ENCODE data around the gene LRRFIP1.
"Not testable (repeated sequence)": the region's sequence is repeated elsewhere in the genome, so short reads cannot be mapped to it uniquely, and the experiment has no call there.

Gene LRRFIP1

DNA sequence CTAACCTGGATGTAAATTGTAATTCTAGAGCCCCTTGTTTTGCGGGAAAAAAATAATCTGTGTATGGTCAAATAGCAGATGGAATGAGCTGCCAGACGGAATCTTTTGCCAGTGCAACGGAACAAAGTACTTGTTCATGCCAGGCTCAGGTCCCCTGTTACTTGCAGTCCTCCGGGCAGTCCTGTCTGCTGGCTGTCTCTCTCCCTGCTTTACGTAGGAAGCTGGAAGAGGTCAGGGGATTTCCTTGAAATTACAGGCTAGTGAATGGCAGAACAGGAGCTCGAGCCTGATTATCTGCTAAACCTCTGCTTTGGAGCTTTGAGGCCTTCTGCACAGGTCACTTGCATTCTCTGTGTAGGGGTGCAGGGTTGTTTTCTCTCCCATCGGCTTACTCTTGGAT, 54.8 kb downstream of the LRRFIP1 start:
- no peaks in the 10 kb centered on the region for H3K36me3 ChIP-seq
- H3K27ac ChIP-seq: no peak overlapping the region
- no peak for TF ChIP-seq CTCF (IDR thresholded peaks at IDR 0.05; ENCODE audit: low read depth, low read length)
- H3K9me3 ChIP-seq (ENCODE audit: severe bottlenecking): no peaks in the 10 kb centered on the region
- DNase-seq: no peak
- no peak overlapping the region for H3K4me3 ChIP-seq (ENCODE audit: low read depth, low read length)
- no peaks in the 10 kb centered on the region for H3K27me3 ChIP-seq (ENCODE audit: insufficient read depth, low read depth, severe bottlenecking)

DNA sequence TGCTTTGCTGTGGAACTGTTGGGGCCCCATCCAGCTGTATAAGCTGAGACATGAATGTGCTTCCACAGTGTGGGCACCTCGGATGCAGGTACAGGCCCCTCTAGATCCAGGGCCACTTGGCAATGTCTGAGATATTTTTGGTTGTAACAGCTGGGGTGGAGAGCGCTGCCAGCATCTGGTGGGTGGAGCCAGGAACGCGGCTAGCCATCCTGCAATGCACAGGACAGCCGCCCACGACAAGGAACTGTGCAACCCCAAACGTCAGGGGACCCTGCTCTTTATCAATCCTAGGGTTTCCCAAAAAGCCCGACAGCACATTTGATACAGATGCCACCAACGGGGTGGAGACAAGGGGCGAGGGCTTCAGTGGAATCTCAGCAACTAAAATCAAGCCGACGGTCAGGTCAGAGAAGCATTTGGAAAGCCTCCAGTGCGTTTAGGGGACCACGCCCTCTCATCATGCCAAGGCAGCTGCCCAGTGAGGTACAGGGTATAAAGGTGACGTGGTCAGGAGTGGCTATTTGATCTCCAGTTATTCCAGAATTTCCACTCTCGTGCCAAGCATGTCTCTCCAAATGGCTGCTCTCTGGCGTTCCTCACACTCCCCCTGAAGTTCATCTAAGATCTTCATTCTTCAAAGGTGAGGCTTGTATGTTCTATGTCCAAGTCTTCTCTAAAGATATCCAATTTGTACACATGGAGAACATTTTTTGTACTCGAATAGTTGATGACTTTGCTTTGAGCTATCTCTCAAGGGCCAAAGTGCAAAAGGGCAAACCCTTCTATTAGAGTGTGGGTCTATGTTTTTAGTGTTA, 55.7 kb downstream of the LRRFIP1 start:
- no peaks in the 10 kb centered on the region for H3K36me3 ChIP-seq
- H3K27me3 ChIP-seq (ENCODE audit: insufficient read depth, low read depth, severe bottlenecking): no peaks in the 10 kb centered on the region
- no peak for DNase-seq
- TF ChIP-seq CTCF (IDR thresholded peaks at IDR 0.05; ENCODE audit: low read depth, low read length): no peak
- no peaks in the 10 kb centered on the region for H3K9me3 ChIP-seq (ENCODE audit: severe bottlenecking)
- no peak overlapping the region for H3K27ac ChIP-seq
- H3K4me3 ChIP-seq (ENCODE audit: low read depth, low read length): no peak overlapping the region

DNA sequence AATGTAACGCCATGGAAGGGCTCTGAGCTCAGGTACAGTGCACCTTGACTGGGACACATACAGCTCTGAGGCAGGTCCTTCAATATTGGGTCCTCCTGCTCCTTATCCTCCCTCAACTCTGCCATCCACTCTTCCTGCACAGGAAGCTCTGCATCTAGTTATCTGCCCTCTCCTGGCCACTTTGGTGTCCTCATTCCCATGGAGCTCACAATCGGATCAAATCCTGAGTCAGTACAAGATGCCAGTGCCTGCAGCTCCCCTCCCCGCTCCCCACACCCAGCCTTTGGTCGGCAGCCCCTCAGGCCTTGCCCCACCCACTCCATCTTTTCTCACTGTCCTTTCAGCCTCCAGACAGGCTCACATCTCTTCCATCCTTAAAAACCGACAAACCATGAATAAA, 58.0 kb downstream of the LRRFIP1 start:
- H3K4me3 ChIP-seq (ENCODE audit: low read depth, low read length): no peak overlapping the region
- no peaks in the 10 kb centered on the region for H3K27me3 ChIP-seq (ENCODE audit: insufficient read depth, low read depth, severe bottlenecking)
- TF ChIP-seq CTCF (IDR thresholded peaks at IDR 0.05; ENCODE audit: low read depth, low read length): peak; percentile 67
- H3K9me3 ChIP-seq (ENCODE audit: severe bottlenecking): no peaks in the 10 kb centered on the region
- peak; percentile 47 for DNase-seq
- H3K27ac ChIP-seq: no peak overlapping the region
- no peaks in the 10 kb centered on the region for H3K36me3 ChIP-seq

GRCh38 chr2:237686659-237687136, 59.3 kb downstream of the LRRFIP1 start:
- no peaks in the 10 kb centered on the region for H3K27me3 ChIP-seq (ENCODE audit: insufficient read depth, low read depth, severe bottlenecking)
- no peak overlapping the region for H3K4me3 ChIP-seq (ENCODE audit: low read depth, low read length)
- H3K9me3 ChIP-seq (ENCODE audit: severe bottlenecking): no peaks in the 10 kb centered on the region
- no peaks in the 10 kb centered on the region for H3K36me3 ChIP-seq
- DNase-seq: peak; percentile 28
- no peak overlapping the region for H3K27ac ChIP-seq
- peak; percentile 77 for TF ChIP-seq CTCF (IDR thresholded peaks at IDR 0.05; ENCODE audit: low read depth, low read length)

GRCh38 chr2:237688081-237688480, 60.7 kb downstream of the LRRFIP1 start:
- TF ChIP-seq CTCF (IDR thresholded peaks at IDR 0.05; ENCODE audit: low read depth, low read length): no peak
- no peaks in the 10 kb centered on the region for H3K36me3 ChIP-seq
- no peak overlapping the region for H3K4me3 ChIP-seq (ENCODE audit: low read depth, low read length)
- no peaks in the 10 kb centered on the region for H3K9me3 ChIP-seq (ENCODE audit: severe bottlenecking)
- H3K27me3 ChIP-seq (ENCODE audit: insufficient read depth, low read depth, severe bottlenecking): no peaks in the 10 kb centered on the region
- H3K27ac ChIP-seq: no peak overlapping the region
- DNase-seq: no peak

DNA sequence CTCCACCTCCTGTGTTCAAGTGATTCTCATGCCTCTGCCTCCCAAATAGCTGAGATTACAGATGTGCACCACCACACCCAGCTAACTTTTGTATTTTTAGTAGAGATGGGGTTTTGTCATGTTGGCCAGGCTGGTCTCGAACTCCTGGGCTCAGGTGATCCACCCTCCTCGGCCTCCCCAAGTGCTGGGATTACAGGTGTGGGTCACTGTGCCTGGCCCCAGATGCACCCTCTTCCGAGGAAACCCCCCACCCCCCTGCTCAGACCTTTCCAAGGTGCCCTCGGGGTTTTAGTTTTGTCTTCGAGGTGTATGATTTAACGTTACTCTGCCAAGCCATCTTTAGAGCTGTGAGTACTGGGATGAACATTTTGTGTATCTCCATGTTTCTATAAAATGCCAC, 61.2 kb downstream of the LRRFIP1 start:
- DNase-seq; H3K27me3 ChIP-seq (ENCODE audit: insufficient read depth, low read depth, severe bottlenecking); H3K4me3 ChIP-seq (ENCODE audit: low read depth, low read length); H3K36me3 ChIP-seq; H3K9me3 ChIP-seq (ENCODE audit: severe bottlenecking); H3K27ac ChIP-seq: not testable (repeated sequence)

All from WERI-Rb-1 (cell line).